ENCODE data around the gene CPAMD8. TPM values are rescaled to one million over a fixed set of nuclear protein-coding genes. Genes with fewer than 3 reads are reported as not detected.

Gene CPAMD8
- total and polyA plus RNA-seq, 9 of the 15 experiments (the other 6 are each of a cell fraction or from before 2014, with no cell fraction given): 0.20 to 2.1 (median 1.3) TPM

- H2AFZ ChIP-seq (ENCODE audit: low read depth, low read length): no peak overlapping the region
- FAIRE-seq (no peak), DNase-seq (ENCODE audit: extremely low read depth in 1 of 4, low spot score in 3 of 4) (no peak), ATAC-seq (no peak)
- no peaks in the 10 kb centered on the region for H3K9me1 ChIP-seq (ENCODE audit: control insufficient read depth, insufficient read depth, low read length)
- BruUV-seq (replicated peaks): no TSS peak
- H3K9me3 ChIP-seq (replicated peaks; ENCODE audit: control insufficient read depth, insufficient read depth, low read depth, low read length): no peaks in the 10 kb centered on the region
- no peak overlapping the region for H3K9ac ChIP-seq (ENCODE audit: insufficient read depth in 1 of 2, low read depth in 2 of 2, low read length in 2 of 2)
- 3% methylated on average over 2 of the region's 2 CpGs for WGBS (ENCODE audit: insufficient coverage, low coverage, missing lambda C conversion rate)
- intact Hi-C loops (cut with micrococcal nuclease): no loop called here
- H3K4me1 ChIP-seq (replicated peaks in 1 of 2; ENCODE audit: control insufficient read depth in 2 of 2, insufficient read depth in 2 of 2, low read length in 2 of 2): no peaks in the 10 kb centered on the region
- H3K79me2 ChIP-seq (ENCODE audit: control insufficient read depth, insufficient read depth, low read length): no peaks in the 10 kb centered on the region
- CTCF ChIA-PET (ENCODE audit: low intra/inter-chr PET ratio): no interaction called here
- H3K27ac ChIP-seq (ENCODE audit: extremely low read depth, low read depth, low read length): no peak overlapping the region
- H3K27me3 ChIP-seq (ENCODE audit: control insufficient read depth in 2 of 2, insufficient read depth in 2 of 2, low read length in 2 of 2): peaks cover 10 to 33% of the 10 kb centered on the region in 2 experiments; a peak in 4 of 5 replicates
- H3K4me2 ChIP-seq (ENCODE audit: insufficient read depth, low read length): no peak overlapping the region
- POLR2A ChIA-PET: interaction anchor here (0.5 to 1.3 kb wide), 2 partner anchors 12 to 130 kb away, joined by 3 to 4 read pairs; no protein-coding TSS in a partner anchor
- in situ Hi-C loops (cut with MboI): no loop called here
- H3K4me3 ChIP-seq: no peak overlapping the region
- H4K20me1 ChIP-seq (replicated peaks; ENCODE audit: control insufficient read depth, insufficient read depth, low read length): no peaks in the 10 kb centered on the region
- H3K36me3 ChIP-seq (ENCODE audit: control insufficient read depth, insufficient read depth, low read length): no peaks in the 10 kb centered on the region
- no peak for TF ChIP-seq EP300 (IDR thresholded peaks at IDR 0.05; ENCODE audit: low read length)
- no peak for TF ChIP-seq HMGN3 (IDR thresholded peaks at IDR 0.05; ENCODE audit: borderline replicate concordance, extremely low read depth, insufficient read length, low read depth, low read length)
- no peak for TF ChIP-seq SP1 (CRISPR knock-in tag; IDR thresholded peaks at IDR 0.05)
- no peak for TF ChIP-seq SMARCE1 (IDR thresholded peaks at IDR 0.05)
- no peak for TF ChIP-seq ZBTB7A (IDR thresholded peaks at IDR 0.05; ENCODE audit: borderline replicate concordance, control insufficient read depth, low read depth, low read length)
- no peak for TF ChIP-seq ZFP36 (IDR thresholded peaks at IDR 0.05; ENCODE audit: low read depth, low read length, partially characterized antibody)
- no peak for TF ChIP-seq POLR2A (conservative IDR thresholded peaks at IDR 0.05)
- TF ChIP-seq TAF9B (IDR thresholded peaks at IDR 0.05; ENCODE audit: partially characterized antibody): no peak
- no peak for TF ChIP-seq TFE3 (CRISPR knock-in tag; IDR thresholded peaks at IDR 0.05)
- no peak for TF ChIP-seq PYGO2 (tag; IDR thresholded peaks at IDR 0.05)
- no peak for TF ChIP-seq ZNF766 (CRISPR knock-in tag; conservative IDR thresholded peaks at IDR 0.05)
- TF ChIP-seq L3MBTL2 (IDR thresholded peaks at IDR 0.05): no peak
- no peak for TF ChIP-seq NKRF (IDR thresholded peaks at IDR 0.05; ENCODE audit: borderline replicate concordance)
- no peak for TF ChIP-seq ZNF212 (CRISPR knock-in tag; IDR thresholded peaks at IDR 0.05)
- no peak for TF ChIP-seq SMARCC2 (IDR thresholded peaks at IDR 0.05; ENCODE audit: low read depth)
- no peak for TF ChIP-seq HDGF (IDR thresholded peaks at IDR 0.05)
Measured at GRCh38 chr19:16928351-16928750, 98.3 kb downstream of the CPAMD8 start.
